DOHH2 (cell line): ENCODE results near the gene PSMC1.

Experiments used
- H3F3A ChIP-seq: fragments of 200-600 bp; sonication (generic), shearing (Covaris generic); 2 replicates; pipeline ENCODE4 v1.6.0; 2016; ENCODE audit warnings: antibody characterized with exemption, mild to moderate bottlenecking; ENCODE audit not compliant: control insufficient read depth, insufficient read depth
- H3K27ac ChIP-seq: fragments of 200-600 bp; sonication (generic); 2 replicates; pipeline ENCODE4 v1.5.1; 2014; ENCODE audit warnings: low read depth, mild to moderate bottlenecking, low read length, moderate library complexity
- H3K27me3 ChIP-seq: fragments of 200-600 bp; sonication (generic); 2 replicates; pipeline ENCODE4 v1.6.1; 2014; ENCODE audit warnings: mild to moderate bottlenecking, low read length, mixed read lengths; ENCODE audit not compliant: control insufficient read depth
- H3K36me3 ChIP-seq: fragments of 200-600 bp; sonication (generic); 2 replicates; pipeline ENCODE4 v1.6.1; 2014; ENCODE audit warnings: mild to moderate bottlenecking, low read length, moderate library complexity, mixed read lengths; ENCODE audit not compliant: control insufficient read depth
- H3K4me1 ChIP-seq: fragments of 200-600 bp; sonication (generic); 2 replicates; pipeline ENCODE4 v1.6.1; 2014; ENCODE audit warnings: mild to moderate bottlenecking, low read length, mixed read lengths; ENCODE audit not compliant: control insufficient read depth
- H3K4me2 ChIP-seq: fragments of 200-600 bp; sonication (generic); 2 replicates; pipeline ENCODE4 v1.6.0; 2014; ENCODE audit warnings: mild to moderate bottlenecking, low read length, moderate library complexity
- H3K4me3 ChIP-seq: fragments of 200-600 bp; sonication (generic); 2 replicates; pipeline ENCODE4 v1.5.1; 2014; ENCODE audit warnings: mild to moderate bottlenecking, low read length, mixed read lengths
- H3K79me2 ChIP-seq: fragments of 200-600 bp; sonication (generic); 2 replicates; pipeline ENCODE4 v1.6.1; 2014; ENCODE audit warnings: mild to moderate bottlenecking, low read length, mixed read lengths; ENCODE audit not compliant: control insufficient read depth
- H3K9me2 ChIP-seq: fragments of 200-600 bp; sonication (generic); replicated peaks from 2 replicates; pipeline ENCODE4 v1.6.1; 2014; ENCODE audit warnings: mild to moderate bottlenecking, low read length, mixed read lengths; ENCODE audit not compliant: control insufficient read depth
- H3K9me3 ChIP-seq: fragments of 200-600 bp; sonication (generic); 2 replicates; pipeline ENCODE4 v1.6.1; 2014; ENCODE audit warnings: antibody characterized with exemption, low read length, mixed read lengths; ENCODE audit not compliant: control insufficient read depth, insufficient read depth
- H4K20me1 ChIP-seq: fragments of 200-600 bp; sonication (generic); 2 replicates; pipeline ENCODE4 v1.6.0; 2014; ENCODE audit warnings: low read depth, mild to moderate bottlenecking, antibody characterized with exemption, low read length, moderate library complexity; ENCODE audit not compliant: control insufficient read depth, insufficient read depth
- EZH2phosphoT487 ChIP-seq: fragments of 200-600 bp; sonication (generic); IDR thresholded peaks from 2 replicates; pipeline ENCODE4 v1.6.1; 2017; ENCODE audit warnings: borderline replicate concordance, mild to moderate bottlenecking, antibody characterized with exemption, low read length, moderate library complexity, mixed read lengths
- TF ChIP-seq, protein P1 (sequence below): fragments of 200-600 bp; sonication (generic); IDR thresholded peaks from one replicate; pipeline ENCODE4 v1.5.1; 2014; ENCODE audit warnings: antibody characterized with exemption, mild to moderate bottlenecking, low read depth, low read length; ENCODE audit not compliant: poor library complexity, severe bottlenecking

Gene PSMC1

DNA sequence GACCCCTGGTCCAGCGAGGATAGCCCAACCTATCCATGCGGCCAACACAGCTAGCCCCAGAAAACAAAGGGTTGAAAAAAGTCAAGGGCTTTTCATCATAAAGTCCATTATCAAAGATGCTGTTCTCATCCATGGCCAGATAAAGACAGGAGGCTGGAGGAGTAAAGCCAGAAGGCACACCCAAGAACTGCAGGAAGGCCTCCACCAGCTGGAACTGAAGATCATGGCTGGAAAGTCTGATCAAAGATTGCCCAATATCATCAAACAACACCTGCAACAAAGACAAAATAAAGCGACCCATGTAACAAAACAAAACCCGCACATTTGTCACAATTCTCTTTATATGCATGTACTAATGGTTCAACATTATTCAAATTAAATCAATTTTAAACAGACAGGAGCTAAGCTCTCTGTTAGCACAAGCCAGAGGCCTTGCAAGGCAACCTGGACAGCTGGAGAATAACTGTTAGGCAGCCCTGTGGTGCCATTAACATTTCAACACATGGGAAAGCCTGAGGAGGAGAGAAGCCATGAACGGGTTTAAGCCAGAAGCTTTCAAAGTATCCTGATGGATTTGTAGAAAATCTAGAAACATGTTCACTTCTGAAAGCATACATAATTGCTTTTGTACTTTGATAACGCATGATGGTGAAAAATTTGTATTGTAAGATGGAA lies 34.1 kb downstream of the PSMC1 start:
- Histone ChIP-seq H3K9me3 (no peaks in the 10 kb centered on the region), H3K4me3 (no peak overlapping the region), H3K4me2 (no peak overlapping the region), H3K27me3 (no peaks in the 10 kb centered on the region), H3K79me2 (no peaks in the 10 kb centered on the region), H4K20me1 (no peaks in the 10 kb centered on the region), H3K27ac (no peak overlapping the region), H3K36me3 (peaks cover 53% of the 10 kb centered on the region), H3K4me1 (no peaks in the 10 kb centered on the region), H3K9me2 (no peaks in the 10 kb centered on the region), H3F3A (no peaks in the 10 kb centered on the region)
- TF ChIP-seq, protein P1, sequence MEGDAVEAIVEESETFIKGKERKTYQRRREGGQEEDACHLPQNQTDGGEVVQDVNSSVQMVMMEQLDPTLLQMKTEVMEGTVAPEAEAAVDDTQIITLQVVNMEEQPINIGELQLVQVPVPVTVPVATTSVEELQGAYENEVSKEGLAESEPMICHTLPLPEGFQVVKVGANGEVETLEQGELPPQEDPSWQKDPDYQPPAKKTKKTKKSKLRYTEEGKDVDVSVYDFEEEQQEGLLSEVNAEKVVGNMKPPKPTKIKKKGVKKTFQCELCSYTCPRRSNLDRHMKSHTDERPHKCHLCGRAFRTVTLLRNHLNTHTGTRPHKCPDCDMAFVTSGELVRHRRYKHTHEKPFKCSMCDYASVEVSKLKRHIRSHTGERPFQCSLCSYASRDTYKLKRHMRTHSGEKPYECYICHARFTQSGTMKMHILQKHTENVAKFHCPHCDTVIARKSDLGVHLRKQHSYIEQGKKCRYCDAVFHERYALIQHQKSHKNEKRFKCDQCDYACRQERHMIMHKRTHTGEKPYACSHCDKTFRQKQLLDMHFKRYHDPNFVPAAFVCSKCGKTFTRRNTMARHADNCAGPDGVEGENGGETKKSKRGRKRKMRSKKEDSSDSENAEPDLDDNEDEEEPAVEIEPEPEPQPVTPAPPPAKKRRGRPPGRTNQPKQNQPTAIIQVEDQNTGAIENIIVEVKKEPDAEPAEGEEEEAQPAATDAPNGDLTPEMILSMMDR = no peak
- TF ChIP-seq EZH2phosphoT487 = no peak

- no peak overlapping the region for H3K27ac ChIP-seq
- no peaks in the 10 kb centered on the region for H3F3A ChIP-seq
- no peaks in the 10 kb centered on the region for H3K4me1 ChIP-seq
- H4K20me1 ChIP-seq = no peaks in the 10 kb centered on the region
- H3K4me2 ChIP-seq = no peak overlapping the region
- H3K27me3 ChIP-seq = no peaks in the 10 kb centered on the region
- no peak overlapping the region for H3K4me3 ChIP-seq
- no peak for TF ChIP-seq EZH2phosphoT487
- TF ChIP-seq, protein P1 = no peak
- H3K9me2 ChIP-seq = no peaks in the 10 kb centered on the region
- H3K9me3 ChIP-seq = no peaks in the 10 kb centered on the region
- H3K36me3 ChIP-seq = peaks cover 51% of the 10 kb centered on the region
- H3K79me2 ChIP-seq = no peaks in the 10 kb centered on the region
Observed at GRCh38 chr14:90291699-90292098, 35.3 kb downstream of the PSMC1 start.

GRCh38 chr14:90293766-90294730 lies 37.7 kb downstream of the PSMC1 start:
- Histone ChIP-seq H3K4me2 (no peak overlapping the region), H3F3A (no peaks in the 10 kb centered on the region), H3K79me2 (no peaks in the 10 kb centered on the region), H3K36me3 (peaks cover 40% of the 10 kb centered on the region), H3K4me1 (no peaks in the 10 kb centered on the region), H3K4me3 (no peak overlapping the region), H3K9me2 (no peaks in the 10 kb centered on the region), H3K9me3 (no peaks in the 10 kb centered on the region), H3K27me3 (no peaks in the 10 kb centered on the region), H4K20me1 (no peaks in the 10 kb centered on the region), H3K27ac (no peak overlapping the region)
- no peak for TF ChIP-seq EZH2phosphoT487
- TF ChIP-seq, protein P1 = no peak
